ENCODE measurements around the gene TECTB.

DNA sequence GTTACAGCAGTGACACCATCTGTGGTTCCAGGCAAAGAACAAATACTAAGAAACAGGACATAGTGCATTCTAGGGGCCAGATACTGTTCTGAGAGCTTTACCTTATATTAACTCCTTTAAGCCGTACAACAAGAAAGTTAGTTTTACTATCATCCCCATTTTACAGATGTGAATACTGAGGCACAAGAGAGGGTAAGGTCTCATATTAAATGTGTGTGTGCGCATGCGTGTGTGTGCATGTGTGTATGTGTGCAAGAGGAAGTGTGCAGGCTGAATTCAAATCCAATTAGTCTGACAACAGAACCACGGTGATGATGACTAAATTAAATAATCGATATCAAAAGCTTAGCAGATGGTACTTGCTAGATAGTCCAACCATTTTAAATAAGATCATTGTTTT, 11.0 kb downstream of the TECTB start:
- TF ChIP-seq POLR2A (IDR thresholded peaks at IDR 0.05), result no peak
- TF ChIP-seq, protein P1, sequence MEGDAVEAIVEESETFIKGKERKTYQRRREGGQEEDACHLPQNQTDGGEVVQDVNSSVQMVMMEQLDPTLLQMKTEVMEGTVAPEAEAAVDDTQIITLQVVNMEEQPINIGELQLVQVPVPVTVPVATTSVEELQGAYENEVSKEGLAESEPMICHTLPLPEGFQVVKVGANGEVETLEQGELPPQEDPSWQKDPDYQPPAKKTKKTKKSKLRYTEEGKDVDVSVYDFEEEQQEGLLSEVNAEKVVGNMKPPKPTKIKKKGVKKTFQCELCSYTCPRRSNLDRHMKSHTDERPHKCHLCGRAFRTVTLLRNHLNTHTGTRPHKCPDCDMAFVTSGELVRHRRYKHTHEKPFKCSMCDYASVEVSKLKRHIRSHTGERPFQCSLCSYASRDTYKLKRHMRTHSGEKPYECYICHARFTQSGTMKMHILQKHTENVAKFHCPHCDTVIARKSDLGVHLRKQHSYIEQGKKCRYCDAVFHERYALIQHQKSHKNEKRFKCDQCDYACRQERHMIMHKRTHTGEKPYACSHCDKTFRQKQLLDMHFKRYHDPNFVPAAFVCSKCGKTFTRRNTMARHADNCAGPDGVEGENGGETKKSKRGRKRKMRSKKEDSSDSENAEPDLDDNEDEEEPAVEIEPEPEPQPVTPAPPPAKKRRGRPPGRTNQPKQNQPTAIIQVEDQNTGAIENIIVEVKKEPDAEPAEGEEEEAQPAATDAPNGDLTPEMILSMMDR (IDR thresholded peaks at IDR 0.05 in 4 of 5, conservative IDR thresholded peaks at IDR 0.05 in 1 of 5), result no peak
